Measurements from ENCODE around the gene VAV3.

DNA sequence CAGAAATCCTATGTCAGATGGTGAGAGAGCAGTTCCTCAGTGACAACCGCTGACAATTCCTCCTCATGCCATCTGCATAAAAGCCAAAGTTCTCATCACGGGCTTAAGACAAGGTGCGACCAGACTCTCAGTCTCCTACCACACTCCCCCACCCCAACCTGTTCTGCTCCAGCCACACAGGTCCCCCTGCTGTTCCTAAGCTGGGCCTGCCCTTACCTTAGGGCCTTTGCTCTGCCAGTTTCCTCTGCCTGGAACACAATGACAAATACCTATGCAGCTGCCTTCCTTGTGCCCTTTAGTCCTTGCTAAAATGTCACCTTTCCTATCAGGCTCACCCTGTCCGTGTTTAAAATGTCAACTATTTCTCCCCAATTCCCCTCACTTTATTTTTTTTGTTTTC, 441.9 kb downstream of the VAV3 start:
- TF ChIP-seq, protein P1, sequence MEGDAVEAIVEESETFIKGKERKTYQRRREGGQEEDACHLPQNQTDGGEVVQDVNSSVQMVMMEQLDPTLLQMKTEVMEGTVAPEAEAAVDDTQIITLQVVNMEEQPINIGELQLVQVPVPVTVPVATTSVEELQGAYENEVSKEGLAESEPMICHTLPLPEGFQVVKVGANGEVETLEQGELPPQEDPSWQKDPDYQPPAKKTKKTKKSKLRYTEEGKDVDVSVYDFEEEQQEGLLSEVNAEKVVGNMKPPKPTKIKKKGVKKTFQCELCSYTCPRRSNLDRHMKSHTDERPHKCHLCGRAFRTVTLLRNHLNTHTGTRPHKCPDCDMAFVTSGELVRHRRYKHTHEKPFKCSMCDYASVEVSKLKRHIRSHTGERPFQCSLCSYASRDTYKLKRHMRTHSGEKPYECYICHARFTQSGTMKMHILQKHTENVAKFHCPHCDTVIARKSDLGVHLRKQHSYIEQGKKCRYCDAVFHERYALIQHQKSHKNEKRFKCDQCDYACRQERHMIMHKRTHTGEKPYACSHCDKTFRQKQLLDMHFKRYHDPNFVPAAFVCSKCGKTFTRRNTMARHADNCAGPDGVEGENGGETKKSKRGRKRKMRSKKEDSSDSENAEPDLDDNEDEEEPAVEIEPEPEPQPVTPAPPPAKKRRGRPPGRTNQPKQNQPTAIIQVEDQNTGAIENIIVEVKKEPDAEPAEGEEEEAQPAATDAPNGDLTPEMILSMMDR (conservative IDR thresholded peaks at IDR 0.05 in 1 of 2, IDR thresholded peaks at IDR 0.05 in 1 of 2; ENCODE audit: low read depth in 1 of 2, low read length in 2 of 2), result no peak
- no peak for TF ChIP-seq EZH2 (IDR thresholded peaks at IDR 0.05; ENCODE audit: low read length, missing control alignments)

Measured in fibroblast of lung (primary cell).